Measurements from ENCODE around the gene SLC2A13. TPM values are rescaled to one million over a fixed set of nuclear protein-coding genes. Genes with fewer than 3 reads are reported as not detected.
"Not testable (repeated sequence)": the region's sequence is repeated elsewhere in the genome, so short reads cannot be mapped to it uniquely, and the experiment has no call there.

The SLC2A13 gene
- total RNA-seq, 1 donor from 2014 or later = 6.9 TPM

DNA sequence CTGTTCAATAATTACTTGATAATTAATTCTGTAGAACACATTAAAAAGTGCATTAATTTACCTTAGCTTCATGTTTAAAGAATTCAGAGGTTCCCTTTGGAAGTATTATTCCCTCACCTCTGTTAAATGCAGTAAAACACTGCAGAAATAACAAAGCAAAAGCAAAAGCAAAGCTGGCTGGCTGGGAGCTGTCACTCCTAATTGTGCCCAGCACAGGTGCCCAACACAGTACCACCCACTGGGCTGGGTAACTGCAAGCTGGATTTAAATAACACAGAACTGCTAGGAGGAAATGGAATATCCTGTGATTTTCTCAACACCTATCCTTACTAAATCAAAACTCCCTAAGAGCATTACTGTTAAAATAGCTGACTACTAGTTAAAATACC, 72.6 kb downstream of the SLC2A13 start:
- no peaks in the 10 kb centered on the region for H3K27me3 Mint-ChIP-seq (ENCODE audit: unreplicated experiment)

DNA sequence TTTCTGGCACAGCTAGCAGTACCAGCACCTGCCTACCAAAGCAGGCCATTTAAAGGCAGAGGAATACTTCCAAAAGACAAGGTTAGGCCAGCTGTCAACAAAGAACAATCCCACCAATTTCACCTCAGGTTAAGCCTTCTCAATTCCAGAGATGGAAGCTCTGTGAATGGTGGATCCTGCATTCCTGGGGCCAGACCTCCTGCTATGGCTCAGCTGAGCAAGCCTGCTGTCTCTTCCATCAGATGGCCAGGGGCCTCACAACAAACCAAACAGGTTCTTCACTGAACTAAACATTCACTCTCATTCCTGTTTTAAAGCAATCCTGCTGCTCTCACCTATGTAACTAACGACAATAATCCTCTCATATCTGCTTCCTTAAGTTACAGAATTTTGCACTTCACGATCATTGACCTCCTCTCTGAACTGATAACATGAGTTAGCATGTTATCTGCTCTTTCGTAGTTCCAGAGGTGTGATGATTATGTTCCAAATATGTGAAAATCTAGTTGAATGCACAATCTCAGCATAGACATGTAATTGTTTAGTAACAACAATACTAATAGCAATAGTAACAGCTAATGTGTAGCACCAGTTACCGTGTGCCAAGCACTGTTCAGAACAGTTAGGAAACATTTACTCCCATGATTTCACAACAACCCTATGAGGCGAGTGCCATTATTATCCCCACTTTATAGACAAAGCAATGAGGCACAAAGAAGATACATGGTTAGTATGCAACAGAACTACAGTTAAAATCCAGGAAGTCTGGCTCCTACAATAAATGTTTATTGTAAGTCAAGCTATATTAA, 73.2 kb downstream of the SLC2A13 start:
- TF ChIP-seq, protein P1, sequence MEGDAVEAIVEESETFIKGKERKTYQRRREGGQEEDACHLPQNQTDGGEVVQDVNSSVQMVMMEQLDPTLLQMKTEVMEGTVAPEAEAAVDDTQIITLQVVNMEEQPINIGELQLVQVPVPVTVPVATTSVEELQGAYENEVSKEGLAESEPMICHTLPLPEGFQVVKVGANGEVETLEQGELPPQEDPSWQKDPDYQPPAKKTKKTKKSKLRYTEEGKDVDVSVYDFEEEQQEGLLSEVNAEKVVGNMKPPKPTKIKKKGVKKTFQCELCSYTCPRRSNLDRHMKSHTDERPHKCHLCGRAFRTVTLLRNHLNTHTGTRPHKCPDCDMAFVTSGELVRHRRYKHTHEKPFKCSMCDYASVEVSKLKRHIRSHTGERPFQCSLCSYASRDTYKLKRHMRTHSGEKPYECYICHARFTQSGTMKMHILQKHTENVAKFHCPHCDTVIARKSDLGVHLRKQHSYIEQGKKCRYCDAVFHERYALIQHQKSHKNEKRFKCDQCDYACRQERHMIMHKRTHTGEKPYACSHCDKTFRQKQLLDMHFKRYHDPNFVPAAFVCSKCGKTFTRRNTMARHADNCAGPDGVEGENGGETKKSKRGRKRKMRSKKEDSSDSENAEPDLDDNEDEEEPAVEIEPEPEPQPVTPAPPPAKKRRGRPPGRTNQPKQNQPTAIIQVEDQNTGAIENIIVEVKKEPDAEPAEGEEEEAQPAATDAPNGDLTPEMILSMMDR (IDR thresholded peaks at IDR 0.05) = no peak
- H3K27ac Mint-ChIP-seq (ENCODE audit: unreplicated experiment) = no peak overlapping the region
- H3K9me3 Mint-ChIP-seq (ENCODE audit: unreplicated experiment) = no peaks in the 10 kb centered on the region
- no peaks in the 10 kb centered on the region for H3K36me3 Mint-ChIP-seq (ENCODE audit: unreplicated experiment)
- DNase-seq (ENCODE audit: extremely low spot score, unreplicated experiment) = no peak
- no peaks in the 10 kb centered on the region for H3K27me3 Mint-ChIP-seq (ENCODE audit: unreplicated experiment)
- no peak overlapping the region for H3K4me3 Mint-ChIP-seq (ENCODE audit: unreplicated experiment)
- H3K4me1 Mint-ChIP-seq (ENCODE audit: unreplicated experiment) = peaks cover 7% of the 10 kb centered on the region

More for the DNA sequence above, 72.6 kb downstream of the SLC2A13 start:
- H3K36me3 Mint-ChIP-seq (ENCODE audit: unreplicated experiment) = no peaks in the 10 kb centered on the region
- no peak overlapping the region for H3K4me3 Mint-ChIP-seq (ENCODE audit: unreplicated experiment)
- peaks cover 7% of the 10 kb centered on the region for H3K4me1 Mint-ChIP-seq (ENCODE audit: unreplicated experiment)
- TF ChIP-seq, protein P1 (IDR thresholded peaks at IDR 0.05) = no peak
- no peaks in the 10 kb centered on the region for H3K9me3 Mint-ChIP-seq (ENCODE audit: unreplicated experiment)
- no peak overlapping the region for H3K27ac Mint-ChIP-seq (ENCODE audit: unreplicated experiment)
- DNase-seq (ENCODE audit: extremely low spot score, unreplicated experiment) = no peak

DNA sequence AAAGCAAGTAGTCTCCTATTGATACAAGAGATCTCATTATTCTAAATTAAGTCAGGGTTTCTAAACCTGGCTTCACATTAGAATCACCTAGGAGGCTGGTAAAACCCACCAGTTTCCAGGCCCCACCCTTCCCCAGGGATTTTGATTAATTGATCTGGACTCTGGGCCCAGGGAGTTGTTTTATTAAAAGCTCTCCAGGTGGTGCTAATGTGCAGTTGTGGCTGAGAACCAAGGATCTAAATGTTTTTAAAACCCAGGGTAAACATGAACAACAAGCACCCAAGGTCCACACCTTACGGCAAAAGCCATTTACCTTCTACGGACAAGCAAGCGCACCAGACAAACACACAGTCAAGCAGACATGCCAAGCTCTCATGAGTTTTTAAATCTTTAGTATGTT, 73.9 kb downstream of the SLC2A13 start:
- Mint-ChIP-seq H3K27ac (ENCODE audit: unreplicated experiment) (no peak overlapping the region), H3K27me3 (ENCODE audit: unreplicated experiment) (no peaks in the 10 kb centered on the region), H3K4me1 (ENCODE audit: unreplicated experiment) (peaks cover 7% of the 10 kb centered on the region)

DNA sequence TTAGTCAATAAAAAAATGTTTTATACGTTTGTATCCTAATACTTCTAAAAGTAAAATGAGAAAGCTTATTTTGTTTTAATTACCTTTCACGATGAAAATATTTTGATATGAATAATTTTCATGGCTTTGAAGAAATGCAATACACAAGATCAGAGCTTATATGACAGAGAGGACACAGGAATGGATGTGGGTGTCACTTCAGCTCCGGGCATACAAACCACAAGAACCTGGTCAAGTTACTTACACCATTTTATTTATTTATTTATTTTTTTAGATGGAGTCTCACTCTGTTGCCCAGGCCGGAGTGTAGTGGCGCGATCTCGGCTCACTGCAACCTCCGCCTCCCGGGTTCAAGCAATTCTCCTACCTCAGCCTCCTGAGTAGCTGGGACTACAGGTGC, 74.9 kb downstream of the SLC2A13 start:
- H3K4me1 Mint-ChIP-seq (ENCODE audit: unreplicated experiment); H3K27ac Mint-ChIP-seq (ENCODE audit: unreplicated experiment); H3K36me3 Mint-ChIP-seq (ENCODE audit: unreplicated experiment); DNase-seq (ENCODE audit: extremely low spot score, unreplicated experiment); H3K9me3 Mint-ChIP-seq (ENCODE audit: unreplicated experiment); H3K27me3 Mint-ChIP-seq (ENCODE audit: unreplicated experiment); H3K4me3 Mint-ChIP-seq (ENCODE audit: unreplicated experiment): not testable (repeated sequence)

More for the DNA sequence above, 73.9 kb downstream of the SLC2A13 start:
- Mint-ChIP-seq H3K36me3 (ENCODE audit: unreplicated experiment) (no peaks in the 10 kb centered on the region), H3K4me3 (ENCODE audit: unreplicated experiment) (no peak overlapping the region), H3K9me3 (ENCODE audit: unreplicated experiment) (no peaks in the 10 kb centered on the region)
- TF ChIP-seq, protein P1 (IDR thresholded peaks at IDR 0.05) = no peak
- no peak for DNase-seq (ENCODE audit: extremely low spot score, unreplicated experiment)

DNA sequence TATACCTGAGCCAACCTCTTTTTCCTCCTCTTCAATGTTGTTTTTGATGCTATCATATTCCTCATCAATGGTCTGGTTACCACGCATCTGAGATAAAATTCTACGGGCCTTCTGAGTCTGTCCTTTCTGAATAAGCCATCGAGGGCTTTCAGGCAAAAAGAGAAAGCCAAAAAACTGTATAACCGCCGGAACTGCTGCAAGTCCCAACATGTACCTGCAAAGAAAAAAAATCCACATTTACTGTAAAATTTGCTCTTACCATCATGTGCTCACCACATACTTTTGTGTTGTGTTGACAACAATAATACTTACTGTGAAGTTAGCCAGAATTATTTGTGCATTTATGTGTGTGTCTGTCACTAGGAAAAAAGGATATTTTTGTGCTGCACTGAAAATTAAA, 77.6 kb downstream of the SLC2A13 start:
- H3K9me3 Mint-ChIP-seq (ENCODE audit: unreplicated experiment) = no peaks in the 10 kb centered on the region
- TF ChIP-seq, protein P1 (IDR thresholded peaks at IDR 0.05) = no peak
- H3K36me3 Mint-ChIP-seq (ENCODE audit: unreplicated experiment) = no peaks in the 10 kb centered on the region
- no peak overlapping the region for H3K4me3 Mint-ChIP-seq (ENCODE audit: unreplicated experiment)
- H3K4me1 Mint-ChIP-seq (ENCODE audit: unreplicated experiment) = no peaks in the 10 kb centered on the region
- no peak for DNase-seq (ENCODE audit: extremely low spot score, unreplicated experiment)
- H3K27me3 Mint-ChIP-seq (ENCODE audit: unreplicated experiment) = no peaks in the 10 kb centered on the region
- H3K27ac Mint-ChIP-seq (ENCODE audit: unreplicated experiment) = no peak overlapping the region
